Brain microvascular endothelial cell (primary cell): ENCODE data around the gene TTLL7.
A peak's percentile ranks its signal among the peaks of the same experiment; 100 is the strongest.

Source experiments
- DNase-seq: peaks from one replicate; pipeline ENCODE4 v3.0.0-alpha.2; 2020
- H3K27ac ChIP-seq: fragments of 250-450 bp; sonication (Bioruptor Pico); 2 replicates; pipeline ENCODE4 v1.5.1; 2020; ENCODE audit warnings: mild to moderate bottlenecking, moderate library complexity
- H3K27me3 ChIP-seq: fragments of 250-450 bp; sonication (Bioruptor Pico); replicated peaks from 2 replicates; pipeline ENCODE4 v1.5.1; 2020; ENCODE audit warnings: mild to moderate bottlenecking
- H3K36me3 ChIP-seq: fragments of 250-450 bp; sonication (Bioruptor Pico); replicated peaks from 2 replicates; pipeline ENCODE4 v1.5.1; 2020; ENCODE audit warnings: mild to moderate bottlenecking
- H3K4me3 ChIP-seq: 2 replicates; pipeline ENCODE4 v1.5.1; 2011; ENCODE audit warnings: low read depth, mild to moderate bottlenecking, control low read depth, low read length, moderate library complexity
- CTCF ChIP-seq: IDR thresholded peaks from 2 replicates; pipeline ENCODE4 v1.5.1; 2011; ENCODE audit warnings: low read depth, mild to moderate bottlenecking, moderate library complexity, low read length, control low read depth, inconsistent platforms; ENCODE audit errors: missing control alignments
- in situ Hi-C: cut with HindIII; loops from 2 replicates; pipeline ENCODE4 v1.10.0; 2017; ENCODE audit warnings: low sequenced_read_pairs, low pct_ligation_motif_present

Gene TTLL7

GRCh38 chr1:83896299-83896698 is 102.6 kb downstream of the TTLL7 start:
- Histone ChIP-seq H3K27ac (no peak overlapping the region), H3K4me3 (no peak overlapping the region), H3K27me3 (no peaks in the 10 kb centered on the region), H3K36me3 (no peaks in the 10 kb centered on the region)
- no peak for TF ChIP-seq CTCF
- no peak for DNase-seq
- in situ Hi-C loops = no loop called here

- no peaks in the 10 kb centered on the region for H3K27me3 ChIP-seq
- DNase-seq = peak; percentile 28
- H3K27ac ChIP-seq = no peak overlapping the region
- no peak overlapping the region for H3K4me3 ChIP-seq
- in situ Hi-C loops = no loop called here
- no peak for TF ChIP-seq CTCF
- no peaks in the 10 kb centered on the region for H3K36me3 ChIP-seq
These were observed 109.2 kb downstream of the TTLL7 start for GRCh38 chr1:83889707-83890106.

GRCh38 chr1:83887483-83887882 is 111.4 kb downstream of the TTLL7 start:
- DNase-seq = no peak
- in situ Hi-C loops = no loop called here
- Histone ChIP-seq H3K27me3 (no peaks in the 10 kb centered on the region), H3K27ac (no peak overlapping the region), H3K36me3 (no peaks in the 10 kb centered on the region), H3K4me3 (no peak overlapping the region)
- no peak for TF ChIP-seq CTCF

GRCh38 chr1:83883979-83884378 is 115.0 kb downstream of the TTLL7 start:
- no peak for TF ChIP-seq CTCF
- Histone ChIP-seq H3K27me3 (no peaks in the 10 kb centered on the region), H3K4me3 (no peak overlapping the region), H3K27ac (no peak overlapping the region), H3K36me3 (no peaks in the 10 kb centered on the region)
- DNase-seq = no peak
- in situ Hi-C loops = no loop called here

GRCh38 chr1:83882906-83883305 is 116.0 kb downstream of the TTLL7 start:
- in situ Hi-C loops = no loop called here
- H3K27ac ChIP-seq = no peak overlapping the region
- H3K27me3 ChIP-seq = no peaks in the 10 kb centered on the region
- no peaks in the 10 kb centered on the region for H3K36me3 ChIP-seq
- peak; percentile 54 for TF ChIP-seq CTCF
- peak; percentile 83 for DNase-seq
- no peak overlapping the region for H3K4me3 ChIP-seq

- H3K27me3 ChIP-seq = no peaks in the 10 kb centered on the region
- H3K27ac ChIP-seq = no peak overlapping the region
- in situ Hi-C loops = no loop called here
- TF ChIP-seq CTCF = no peak
- no peak overlapping the region for H3K4me3 ChIP-seq
- no peak for DNase-seq
- no peaks in the 10 kb centered on the region for H3K36me3 ChIP-seq
These were observed 126.4 kb downstream of the TTLL7 start for GRCh38 chr1:83872515-83872914.
